CD4-positive, CD25-positive, alpha-beta regulatory T cell (primary cell): ENCODE data around the gene RDH8. TPM values are rescaled to one million over a fixed set of nuclear protein-coding genes. Genes with fewer than 3 reads are reported as not detected.

Experiments
- ATAC-seq, 2 donors: fragments of 150-1000 bp; cut with Tn5 transposase; one replicate each; pipeline ENCODE4 v1.10.0; 2021; ENCODE audit warnings: low read depth in 2 of 2, moderate number of reproducible peaks in 2 of 2, moderate library complexity in 1 of 2
- DNase-seq, 3 donors: peaks; one replicate each; pipeline versions ENCODE4 v3.0.0 to v3.0.0-alpha.2; 2012 to 2022; ENCODE audit warnings: mixed read lengths in 1 of 3
- H3K27ac ChIP-seq: one replicate; pipeline ENCODE4 v1.7.0; 2013; ENCODE audit warnings: mild to moderate bottlenecking, low read length; ENCODE audit not compliant: insufficient read depth, poor library complexity, severe bottlenecking
- H3K27me3 ChIP-seq: one replicate; pipeline ENCODE4 v1.7.0; 2013; ENCODE audit warnings: low read length; ENCODE audit not compliant: control insufficient read depth, insufficient read depth
- H3K36me3 ChIP-seq: one replicate; pipeline ENCODE4 v1.7.0; 2013; ENCODE audit warnings: mild to moderate bottlenecking, low read length, moderate library complexity; ENCODE audit not compliant: control insufficient read depth, insufficient read depth
- H3K4me1 ChIP-seq: 2 replicates; pipeline ENCODE4 v1.7.0; 2013; ENCODE audit warnings: mild to moderate bottlenecking, low read length; ENCODE audit not compliant: insufficient read depth, control insufficient read depth, poor library complexity, severe bottlenecking
- H3K4me3 ChIP-seq: one replicate; pipeline ENCODE4 v1.7.0; 2013; ENCODE audit warnings: low read depth, mild to moderate bottlenecking, low read length, moderate library complexity
- H3K9me3 ChIP-seq, 2 experiments: 1 replicate in 1 of 2; 2 replicates in 1 of 2; pipeline ENCODE4 v1.7.0; 2013; ENCODE audit warnings: low read length in 2 of 2, mild to moderate bottlenecking in 1 of 2, moderate library complexity in 1 of 2; ENCODE audit not compliant: control insufficient read depth in 2 of 2
- H3K27ac Mint-ChIP-seq, 3 donors: one replicate each; pipeline ENCODE4 v1.8.0; 2020 to 2022; ENCODE audit warnings: mild to moderate bottlenecking in 3 of 3, mixed read lengths in 3 of 3, moderate library complexity in 2 of 3
- H3K27me3 Mint-ChIP-seq: one replicate; pipeline ENCODE4 v1.8.0; 2022; ENCODE audit warnings: mild to moderate bottlenecking, mixed read lengths
- H3K36me3 Mint-ChIP-seq: one replicate; pipeline ENCODE4 v1.8.0; 2020; ENCODE audit warnings: mixed read lengths
- H3K4me1 Mint-ChIP-seq, 4 donors: one replicate each; pipeline ENCODE4 v1.8.0; 2020 to 2022; ENCODE audit warnings: mixed read lengths in 4 of 4, mild to moderate bottlenecking in 1 of 4
- H3K4me3 Mint-ChIP-seq, 4 donors: one replicate each; pipeline ENCODE4 v1.8.0; 2020 to 2022; ENCODE audit warnings: mild to moderate bottlenecking in 4 of 4, mixed read lengths in 4 of 4, moderate library complexity in 3 of 4
- H3K9me3 Mint-ChIP-seq, 7 donors: one replicate each; pipeline ENCODE4 v1.8.0; 2020 to 2022; ENCODE audit warnings: mixed read lengths in 7 of 7, mild to moderate bottlenecking in 3 of 7, moderate library complexity in 2 of 7
- polyA plus RNA-seq, 4 donors: library from polyadenylated mRNA; unstranded; fragments of 300-500 nt; fragmentation: Illumina TruSeq; gene quantifications; one replicate each; pipeline ENCODE4 v1.2.3, GENCODE V29; 2021
- total RNA-seq: library from RNA; stranded (reverse); gene quantifications from one replicate; pipeline ENCODE4 v1.2.3, GENCODE V29; 2022

The RDH8 gene
- total and polyA plus RNA-seq, 5 donors from 2014 or later: not detected

- peaks cover 15% of the 10 kb centered on the region for H3K27me3 Mint-ChIP-seq
- DNase-seq: no peak
- H3K4me3 ChIP-seq: no peak overlapping the region
- H3K4me1 Mint-ChIP-seq: peaks cover 0 to 7% (median 1%) of the 10 kb centered on the region in 4 donors
- H3K9me3 Mint-ChIP-seq: no peaks in the 10 kb centered on the region
- no peak for ATAC-seq
- no peaks in the 10 kb centered on the region for H3K36me3 ChIP-seq
- H3K4me3 Mint-ChIP-seq: no peak overlapping the region
- H3K27me3 ChIP-seq: no peaks in the 10 kb centered on the region
- H3K4me1 ChIP-seq: no peaks in the 10 kb centered on the region
- H3K27ac ChIP-seq: no peak overlapping the region
- H3K9me3 ChIP-seq: no peaks in the 10 kb centered on the region
- no peaks in the 10 kb centered on the region for H3K36me3 Mint-ChIP-seq
- no peak overlapping the region for H3K27ac Mint-ChIP-seq
Observed at GRCh38 chr19:9995999-9996398, 17.3 kb upstream of the RDH8 start.

- no peak overlapping the region for H3K27ac Mint-ChIP-seq
- H3K4me1 Mint-ChIP-seq: peaks cover 0 to 7% (median 0%) of the 10 kb centered on the region in 4 donors
- ATAC-seq (no peak), DNase-seq (no peak)
- no peaks in the 10 kb centered on the region for H3K36me3 ChIP-seq
- H3K27ac ChIP-seq: no peak overlapping the region
- no peaks in the 10 kb centered on the region for H3K27me3 ChIP-seq
- no peak overlapping the region for H3K4me3 Mint-ChIP-seq
- H3K9me3 ChIP-seq: no peaks in the 10 kb centered on the region
- H3K4me1 ChIP-seq: no peaks in the 10 kb centered on the region
- H3K36me3 Mint-ChIP-seq: no peaks in the 10 kb centered on the region
- no peak overlapping the region for H3K4me3 ChIP-seq
- no peaks in the 10 kb centered on the region for H3K9me3 Mint-ChIP-seq
- peaks cover 15% of the 10 kb centered on the region for H3K27me3 Mint-ChIP-seq
Observed at GRCh38 chr19:9996541-9996940, 16.7 kb upstream of the RDH8 start.

GRCh38 chr19:10000171-10000826 is 13.0 kb upstream of the RDH8 start:
- Mint-ChIP-seq H3K27me3 (peaks cover 15% of the 10 kb centered on the region), H3K4me1 (peaks cover 0 to 18% (median 0%) of the 10 kb centered on the region in 4 donors), H3K36me3 (no peaks in the 10 kb centered on the region), H3K9me3 (peaks cover 0 to 2% (median 0%) of the 10 kb centered on the region in 7 donors), H3K27ac (peak overlapping the region in 1 of 3 donors; percentile 57), H3K4me3 (no peak overlapping the region)
- no peaks in the 10 kb centered on the region for H3K36me3 ChIP-seq
- H3K27ac ChIP-seq: no peak overlapping the region
- H3K4me1 ChIP-seq: no peaks in the 10 kb centered on the region
- ATAC-seq: no peak
- H3K27me3 ChIP-seq: no peaks in the 10 kb centered on the region
- DNase-seq: peak; percentile 34 to 65 (median 52)
- H3K9me3 ChIP-seq: no peaks in the 10 kb centered on the region
- no peak overlapping the region for H3K4me3 ChIP-seq

GRCh38 chr19:10001899-10002298 is 11.4 kb upstream of the RDH8 start:
- H3K4me1 Mint-ChIP-seq: peaks cover 0 to 22% (median 0%) of the 10 kb centered on the region in 4 donors
- H3K9me3 Mint-ChIP-seq: peaks cover 0 to 4% (median 0%) of the 10 kb centered on the region in 7 donors
- ATAC-seq: no peak
- Histone ChIP-seq H3K9me3 (no peaks in the 10 kb centered on the region), H3K27ac (no peak overlapping the region), H3K4me3 (no peak overlapping the region), H3K27me3 (no peaks in the 10 kb centered on the region), H3K36me3 (no peaks in the 10 kb centered on the region), H3K4me1 (peaks cover 3% of the 10 kb centered on the region)
- DNase-seq: no peak
- no peak overlapping the region for H3K4me3 Mint-ChIP-seq
- H3K27me3 Mint-ChIP-seq: peaks cover 22% of the 10 kb centered on the region
- H3K27ac Mint-ChIP-seq: no peak overlapping the region
- H3K36me3 Mint-ChIP-seq: no peaks in the 10 kb centered on the region

GRCh38 chr19:10003271-10003670 is 10.0 kb upstream of the RDH8 start:
- H3K9me3 ChIP-seq: no peaks in the 10 kb centered on the region
- Mint-ChIP-seq H3K36me3 (no peaks in the 10 kb centered on the region), H3K27ac (peak overlapping the region in 1 of 3 donors; percentile 15), H3K4me3 (peak overlapping the region in 1 of 4 donors; percentile 5), H3K9me3 (peaks cover 0 to 4% (median 0%) of the 10 kb centered on the region in 7 donors), H3K4me1 (peaks cover 0 to 22% (median 0%) of the 10 kb centered on the region in 4 donors), H3K27me3 (peaks cover 26% of the 10 kb centered on the region)
- no peak for DNase-seq
- H3K36me3 ChIP-seq: no peaks in the 10 kb centered on the region
- H3K27me3 ChIP-seq: no peaks in the 10 kb centered on the region
- no peak overlapping the region for H3K27ac ChIP-seq
- no peak overlapping the region for H3K4me3 ChIP-seq
- ATAC-seq: no peak
- peaks cover 3% of the 10 kb centered on the region for H3K4me1 ChIP-seq

- Mint-ChIP-seq H3K4me1 (peaks cover 0 to 29% (median 2%) of the 10 kb centered on the region in 4 donors), H3K27me3 (peaks cover 33% of the 10 kb centered on the region), H3K27ac (peak overlapping the region in 1 of 3 donors; percentile 52), H3K36me3 (peaks cover 3% of the 10 kb centered on the region), H3K9me3 (peaks cover 0 to 7% (median 4%) of the 10 kb centered on the region in 7 donors), H3K4me3 (peak overlapping the region in 1 of 4 donors; percentile 17)
- H3K27ac ChIP-seq: no peak overlapping the region
- DNase-seq (no peak), ATAC-seq (no peak)
- no peaks in the 10 kb centered on the region for H3K36me3 ChIP-seq
- no peak overlapping the region for H3K4me3 ChIP-seq
- H3K27me3 ChIP-seq: peaks cover 6% of the 10 kb centered on the region
- H3K4me1 ChIP-seq: peaks cover 3% of the 10 kb centered on the region
- H3K9me3 ChIP-seq: no peaks in the 10 kb centered on the region
Observed at GRCh38 chr19:10004617-10005016, 8.7 kb upstream of the RDH8 start.

- H3K4me1 Mint-ChIP-seq: peaks cover 0 to 25% (median 3%) of the 10 kb centered on the region in 4 donors
- Histone ChIP-seq H3K27me3 (peaks cover 9% of the 10 kb centered on the region), H3K4me3 (no peak overlapping the region), H3K4me1 (peaks cover 3% of the 10 kb centered on the region), H3K9me3 (no peaks in the 10 kb centered on the region), H3K36me3 (no peaks in the 10 kb centered on the region), H3K27ac (no peak overlapping the region)
- H3K9me3 Mint-ChIP-seq: peaks cover 0 to 10% (median 4%) of the 10 kb centered on the region in 7 donors
- peak overlapping the region in 2 of 4 donors; percentile 31 to 67 for H3K4me3 Mint-ChIP-seq
- no peak overlapping the region for H3K27ac Mint-ChIP-seq
- DNase-seq (no peak), ATAC-seq (no peak)
- H3K27me3 Mint-ChIP-seq: peaks cover 30% of the 10 kb centered on the region
- peaks cover 6% of the 10 kb centered on the region for H3K36me3 Mint-ChIP-seq
Observed at GRCh38 chr19:10005632-10006334, 7.5 kb upstream of the RDH8 start.
